ENCODE results near the gene CRTC2. TPM values are rescaled to one million over a fixed set of nuclear protein-coding genes. Genes with fewer than 3 reads are reported as not detected.

CRTC2 gene
- total RNA-seq, 1 donor from 2014 or later: 47.3 TPM

- Mint-ChIP-seq H3K4me3 (ENCODE audit: unreplicated experiment) (no peak overlapping the region), H3K27me3 (ENCODE audit: unreplicated experiment) (peaks cover 5% of the 10 kb centered on the region), H3K36me3 (ENCODE audit: unreplicated experiment) (no peaks in the 10 kb centered on the region), H3K9me3 (ENCODE audit: unreplicated experiment) (peaks cover 4% of the 10 kb centered on the region), H3K27ac (ENCODE audit: unreplicated experiment) (no peak overlapping the region), H3K4me1 (ENCODE audit: low read depth, unreplicated experiment) (no peaks in the 10 kb centered on the region)
- no peak for TF ChIP-seq CTCF (IDR thresholded peaks at IDR 0.05; ENCODE audit: partially characterized antibody, unreplicated experiment)
- DNase-seq: no peak
Observed at GRCh38 chr1:153933955-153934354, 24.5 kb downstream of the CRTC2 start.

GRCh38 chr1:153933430-153933829, 25.0 kb downstream of the CRTC2 start:
- no peaks in the 10 kb centered on the region for H3K36me3 Mint-ChIP-seq (ENCODE audit: unreplicated experiment)
- no peak overlapping the region for H3K4me3 Mint-ChIP-seq (ENCODE audit: unreplicated experiment)
- peaks cover 4% of the 10 kb centered on the region for H3K9me3 Mint-ChIP-seq (ENCODE audit: unreplicated experiment)
- TF ChIP-seq CTCF (IDR thresholded peaks at IDR 0.05; ENCODE audit: partially characterized antibody, unreplicated experiment): no peak
- no peak overlapping the region for H3K27ac Mint-ChIP-seq (ENCODE audit: unreplicated experiment)
- DNase-seq: no peak
- peaks cover 5% of the 10 kb centered on the region for H3K27me3 Mint-ChIP-seq (ENCODE audit: unreplicated experiment)
- H3K4me1 Mint-ChIP-seq (ENCODE audit: low read depth, unreplicated experiment): peaks cover 3% of the 10 kb centered on the region

GRCh38 chr1:153932156-153933131, 26.0 kb downstream of the CRTC2 start:
- H3K4me3 Mint-ChIP-seq (ENCODE audit: unreplicated experiment): no peak overlapping the region
- H3K9me3 Mint-ChIP-seq (ENCODE audit: unreplicated experiment): peaks cover 4% of the 10 kb centered on the region
- no peak for DNase-seq
- H3K27me3 Mint-ChIP-seq (ENCODE audit: unreplicated experiment): peaks cover 5% of the 10 kb centered on the region
- peaks cover 3% of the 10 kb centered on the region for H3K4me1 Mint-ChIP-seq (ENCODE audit: low read depth, unreplicated experiment)
- no peak overlapping the region for H3K27ac Mint-ChIP-seq (ENCODE audit: unreplicated experiment)
- H3K36me3 Mint-ChIP-seq (ENCODE audit: unreplicated experiment): no peaks in the 10 kb centered on the region
- no peak for TF ChIP-seq CTCF (IDR thresholded peaks at IDR 0.05; ENCODE audit: partially characterized antibody, unreplicated experiment)

- no peak for DNase-seq
- no peak for TF ChIP-seq CTCF (IDR thresholded peaks at IDR 0.05; ENCODE audit: partially characterized antibody, unreplicated experiment)
- Mint-ChIP-seq H3K4me3 (ENCODE audit: unreplicated experiment) (no peak overlapping the region), H3K27me3 (ENCODE audit: unreplicated experiment) (peaks cover 5% of the 10 kb centered on the region), H3K27ac (ENCODE audit: unreplicated experiment) (no peak overlapping the region), H3K9me3 (ENCODE audit: unreplicated experiment) (peaks cover 4% of the 10 kb centered on the region), H3K4me1 (ENCODE audit: low read depth, unreplicated experiment) (peaks cover 3% of the 10 kb centered on the region), H3K36me3 (ENCODE audit: unreplicated experiment) (no peaks in the 10 kb centered on the region)
Observed at GRCh38 chr1:153929981-153930948, 28.1 kb downstream of the CRTC2 start.
